Esophagus squamous epithelium (tissue), 5 donors: ENCODE data around the gene MFSD8. TPM values are rescaled to one million over a fixed set of nuclear protein-coding genes. Genes with fewer than 3 reads are reported as not detected.
"Not testable (repeated sequence)": the region's sequence is repeated elsewhere in the genome, so short reads cannot be mapped to it uniquely, and the experiment has no call there.

Experiments used
- DNase-seq: peaks from one replicate; lab custom pipeline; 2025; lab: John Stamatoyannopoulos, UW
- H3K27ac ChIP-seq, 4 donors: fragments of 200-600 bp; sonication (generic); one replicate each; pipeline ENCODE4 v1.5.1; 2016 to 2019; ENCODE audit warnings: mild to moderate bottlenecking in 1 of 4
- H3K27me3 ChIP-seq, 4 donors: fragments of 200-600 bp; sonication (generic); 1 replicate in 3 of 4; 2 replicates in 1 of 4; pipeline versions ENCODE4 v1.5.1 to v1.6.0; 2017 to 2021; ENCODE audit warnings: antibody characterized with exemption in 1 of 4
- H3K36me3 ChIP-seq, 3 donors: fragments of 200-600 bp; sonication (generic); one replicate each; pipeline ENCODE4 v1.5.1; 2016 to 2019
- H3K4me1 ChIP-seq, 3 donors: fragments of 200-600 bp; sonication (generic); one replicate each; pipeline ENCODE4 v1.5.1; 2017 to 2019
- H3K4me3 ChIP-seq, 4 donors: fragments of 200-600 bp; sonication (generic); 1 replicate in 3 of 4; 2 replicates in 1 of 4; pipeline ENCODE4 v1.5.1; 2016 to 2019; ENCODE audit warnings: mild to moderate bottlenecking in 2 of 4, moderate library complexity in 1 of 4
- H3K9me3 ChIP-seq, 3 donors: fragments of 200-600 bp; sonication (generic); one replicate each; pipeline ENCODE4 v1.5.1; 2016 to 2019
- POLR2A ChIP-seq, 4 donors: fragments of 450-650 bp; IDR thresholded peaks; one replicate each; pipeline ENCODE4 v1.6.1; 2017; ENCODE audit warnings: antibody characterized with exemption in 4 of 4, mild to moderate bottlenecking in 4 of 4, moderate library complexity in 3 of 4
- WGBS, 2 donors: methylation state at CpG; one replicate each; pipeline ENCODE4 v1.1.5; 2018; 5-methylcytosine and 5-hydroxymethylcytosine counted together
- intact Hi-C: fragments of 100-400 bp; cut with DNase I; formaldehyde crosslinking; loops from one replicate; pipeline ENCODE4 v1.15.0; 2022
- total RNA-seq, 4 donors: library from RNA; depleted of rRNA; stranded (reverse); fragments of >200 nt; gene quantifications; one replicate each; pipeline ENCODE4 v1.1.0, GENCODE V29; 2016
- TF ChIP-seq, protein P1 (sequence below), 6 experiments: fragments of 450-650 bp in 4 of 6; fragments of 200-600 bp in 2 of 6; sonication (generic) in 2 of 6; IDR thresholded peaks; one replicate each; pipeline ENCODE4 v1.5.1; 2016 to 2019; ENCODE audit warnings: antibody characterized with exemption in 6 of 6, mild to moderate bottlenecking in 4 of 6, moderate library complexity in 4 of 6
- donor health status: DM: yes; HTN: yes; CAD: no.

The MFSD8 gene
- total RNA-seq, 4 donors from 2014 or later = 14.6 to 36.6 (median 17.0) TPM

DNA sequence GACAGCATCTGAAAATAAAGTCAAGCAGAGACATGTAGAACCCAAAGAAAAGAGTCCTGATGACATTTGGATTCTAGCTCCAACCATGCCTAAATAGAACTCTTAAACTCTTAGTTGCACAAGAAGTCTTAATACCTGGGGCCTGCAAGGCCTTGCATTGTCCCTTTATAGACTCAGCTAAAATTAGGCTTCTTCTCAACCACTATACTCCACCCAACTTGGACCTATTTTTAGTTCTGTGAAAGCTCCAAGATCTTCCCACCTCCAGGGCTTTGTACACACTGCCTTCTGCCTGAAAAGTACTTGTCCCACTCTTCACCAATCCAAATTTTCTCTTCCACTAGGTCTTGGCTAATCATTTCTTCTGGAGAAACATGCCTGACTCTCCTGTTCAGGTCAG lies 47.8 kb downstream of the MFSD8 start:
- Histone ChIP-seq H3K4me3 (no peak overlapping the region), H3K4me1 (no peaks in the 10 kb centered on the region), H3K27ac (no peak overlapping the region), H3K27me3 (no peaks in the 10 kb centered on the region), H3K9me3 (no peaks in the 10 kb centered on the region), H3K36me3 (peaks cover 0 to 64% (median 0%) of the 10 kb centered on the region in 3 donors)
- intact Hi-C loops = no loop called here
- TF ChIP-seq, protein P1, sequence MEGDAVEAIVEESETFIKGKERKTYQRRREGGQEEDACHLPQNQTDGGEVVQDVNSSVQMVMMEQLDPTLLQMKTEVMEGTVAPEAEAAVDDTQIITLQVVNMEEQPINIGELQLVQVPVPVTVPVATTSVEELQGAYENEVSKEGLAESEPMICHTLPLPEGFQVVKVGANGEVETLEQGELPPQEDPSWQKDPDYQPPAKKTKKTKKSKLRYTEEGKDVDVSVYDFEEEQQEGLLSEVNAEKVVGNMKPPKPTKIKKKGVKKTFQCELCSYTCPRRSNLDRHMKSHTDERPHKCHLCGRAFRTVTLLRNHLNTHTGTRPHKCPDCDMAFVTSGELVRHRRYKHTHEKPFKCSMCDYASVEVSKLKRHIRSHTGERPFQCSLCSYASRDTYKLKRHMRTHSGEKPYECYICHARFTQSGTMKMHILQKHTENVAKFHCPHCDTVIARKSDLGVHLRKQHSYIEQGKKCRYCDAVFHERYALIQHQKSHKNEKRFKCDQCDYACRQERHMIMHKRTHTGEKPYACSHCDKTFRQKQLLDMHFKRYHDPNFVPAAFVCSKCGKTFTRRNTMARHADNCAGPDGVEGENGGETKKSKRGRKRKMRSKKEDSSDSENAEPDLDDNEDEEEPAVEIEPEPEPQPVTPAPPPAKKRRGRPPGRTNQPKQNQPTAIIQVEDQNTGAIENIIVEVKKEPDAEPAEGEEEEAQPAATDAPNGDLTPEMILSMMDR (IDR thresholded peaks at IDR 0.05) = no peak
- TF ChIP-seq POLR2A (IDR thresholded peaks at IDR 0.05) = no peak
- no peak for DNase-seq

DNA sequence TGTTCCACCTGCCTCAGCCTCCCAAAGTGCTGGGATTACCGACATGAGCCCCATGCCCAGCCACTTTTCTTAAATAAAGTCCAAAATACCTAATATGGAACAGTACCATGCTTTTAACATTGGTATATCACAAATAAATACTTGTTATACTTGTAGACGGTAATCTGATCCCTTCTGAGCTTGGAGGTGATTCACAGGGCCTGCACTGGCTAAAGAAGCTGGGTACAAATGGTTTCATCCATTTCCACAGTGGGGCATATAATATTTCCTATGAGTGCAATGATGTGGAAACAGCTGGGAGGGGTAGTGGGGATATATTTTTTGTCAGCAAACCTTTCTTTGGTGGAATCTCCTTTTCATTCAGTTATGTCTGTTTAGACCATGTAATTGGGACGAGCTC lies 48.5 kb downstream of the MFSD8 start:
- TF ChIP-seq, protein P1 (IDR thresholded peaks at IDR 0.05) = no peak
- TF ChIP-seq POLR2A (IDR thresholded peaks at IDR 0.05) = no peak
- Histone ChIP-seq H3K36me3 (peaks cover 0 to 57% (median 0%) of the 10 kb centered on the region in 3 donors), H3K27ac (no peak overlapping the region), H3K9me3 (no peaks in the 10 kb centered on the region), H3K4me1 (no peaks in the 10 kb centered on the region), H3K27me3 (no peaks in the 10 kb centered on the region), H3K4me3 (no peak overlapping the region)
- DNase-seq = no peak
- 94 to 100% methylated on average over 3 of the region's 3 CpGs for WGBS, 2 donors
- intact Hi-C loops = no loop called here

DNA sequence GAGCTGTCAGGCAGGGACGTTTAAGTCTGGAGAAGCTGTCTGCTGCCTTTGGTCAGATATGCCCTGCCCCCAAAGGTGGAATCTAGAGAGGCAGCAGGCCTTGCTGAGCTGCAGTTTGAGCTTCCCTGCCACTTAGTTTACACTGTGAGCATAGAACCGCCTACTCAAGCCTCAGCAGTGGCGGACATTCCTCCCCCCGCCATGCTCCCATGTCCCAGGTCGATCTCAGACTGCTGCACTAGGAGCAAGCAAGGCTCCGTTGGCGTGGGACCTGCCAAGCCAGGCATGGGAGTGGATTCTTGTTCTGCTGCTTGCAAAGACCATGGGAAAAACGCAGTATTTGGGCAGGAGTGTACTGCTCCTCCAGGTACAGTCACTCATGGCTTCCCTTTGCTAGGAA lies 59.9 kb downstream of the MFSD8 start:
- no peak for DNase-seq
- intact Hi-C loops = no loop called here
- Histone ChIP-seq H3K9me3 (no peaks in the 10 kb centered on the region), H3K4me1 (no peaks in the 10 kb centered on the region), H3K4me3 (no peak overlapping the region), H3K27me3 (no peaks in the 10 kb centered on the region), H3K36me3 (no peaks in the 10 kb centered on the region), H3K27ac (no peak overlapping the region)
- no peak for TF ChIP-seq POLR2A (IDR thresholded peaks at IDR 0.05)
- TF ChIP-seq, protein P1 (IDR thresholded peaks at IDR 0.05) = no peak
- 54 to 97% methylated on average over 4 to 7 of the region's 8 CpGs for WGBS, 2 donors

DNA sequence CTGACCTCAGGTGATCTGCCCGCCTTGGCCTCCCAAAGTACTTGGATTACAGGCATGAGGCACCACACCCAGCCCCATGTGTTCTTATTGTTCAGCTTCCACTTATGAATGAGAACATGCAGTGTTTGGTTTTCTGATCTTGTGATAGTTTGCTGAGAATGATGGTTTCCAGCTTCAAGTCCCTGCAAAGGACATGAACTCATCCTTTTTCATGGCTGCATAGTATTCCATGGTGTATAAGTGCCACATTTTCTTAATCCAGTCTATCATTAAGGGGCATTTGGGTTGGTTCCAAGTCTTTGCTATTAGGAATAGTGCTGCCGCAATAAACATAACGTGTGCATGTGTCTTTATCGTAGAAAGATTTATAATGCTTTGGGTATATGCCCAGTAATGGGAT lies 65.3 kb downstream of the MFSD8 start:
- DNase-seq, H3K4me1 ChIP-seq, H3K4me3 ChIP-seq, H3K9me3 ChIP-seq, intact Hi-C loops, H3K27me3 ChIP-seq, H3K27ac ChIP-seq: not testable (repeated sequence)
- peaks cover 0 to 11% (median 0%) of the 10 kb centered on the region in 3 donors for H3K36me3 ChIP-seq
- WGBS, 2 donors = 87 to 98% methylated on average over 3 to 4 of the region's 4 CpGs

DNA sequence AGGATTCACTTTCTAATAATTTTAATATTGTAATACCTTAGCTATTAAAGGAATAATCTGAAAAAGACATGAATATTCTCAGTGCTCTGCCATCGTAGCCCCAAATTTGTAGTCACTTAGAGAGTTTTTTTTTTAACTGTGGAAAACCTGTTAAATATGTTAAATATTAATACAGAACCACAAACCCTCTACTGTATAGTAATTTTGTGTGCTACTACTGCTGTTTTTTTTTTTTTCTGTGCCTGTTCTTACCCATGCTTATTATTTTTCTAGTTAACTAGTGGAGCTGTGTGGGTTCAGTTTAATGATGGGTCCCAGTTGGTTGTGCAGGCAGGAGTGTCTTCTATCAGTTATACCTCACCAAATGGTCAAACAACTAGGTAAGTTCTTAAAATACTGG lies 68.4 kb downstream of the MFSD8 start:
- Histone ChIP-seq H3K27me3 (no peaks in the 10 kb centered on the region), H3K36me3 (peaks cover 0 to 34% (median 0%) of the 10 kb centered on the region in 3 donors), H3K27ac (no peak overlapping the region), H3K4me1 (no peaks in the 10 kb centered on the region), H3K4me3 (no peak overlapping the region), H3K9me3 (peaks cover 0 to 3% (median 0%) of the 10 kb centered on the region in 3 donors)
- TF ChIP-seq, protein P1 (IDR thresholded peaks at IDR 0.05) = no peak
- no peak for TF ChIP-seq POLR2A (IDR thresholded peaks at IDR 0.05)
- DNase-seq = no peak
- intact Hi-C loops = no loop called here
- WGBS, 2 donors = 97% methylated on average over 1 of the region's 1 CpG

DNA sequence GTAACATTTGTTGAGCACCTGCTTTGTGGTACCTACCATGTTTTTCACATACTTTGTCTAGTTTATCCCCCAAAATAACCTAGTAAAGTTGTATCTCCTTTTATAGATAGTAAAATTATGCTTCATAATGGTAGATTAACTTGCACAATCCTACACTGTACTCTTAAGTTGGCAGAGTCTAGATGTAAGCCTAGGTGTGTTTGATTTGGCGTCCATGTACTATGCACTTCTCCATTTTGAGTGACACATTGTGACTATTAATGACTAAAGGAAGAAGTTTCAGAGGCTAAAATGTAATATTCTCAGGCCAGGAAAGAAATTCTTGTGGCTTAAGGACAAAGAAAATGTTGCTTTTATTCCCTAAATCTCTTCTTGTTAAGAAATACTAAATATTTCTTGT lies 68.9 kb downstream of the MFSD8 start:
- no peak for DNase-seq
- Histone ChIP-seq H3K9me3 (peaks cover 0 to 3% (median 0%) of the 10 kb centered on the region in 3 donors), H3K27me3 (no peaks in the 10 kb centered on the region), H3K4me1 (no peaks in the 10 kb centered on the region), H3K36me3 (peaks cover 0 to 34% (median 0%) of the 10 kb centered on the region in 3 donors), H3K27ac (no peak overlapping the region), H3K4me3 (no peak overlapping the region)
- TF ChIP-seq POLR2A (IDR thresholded peaks at IDR 0.05) = no peak
- TF ChIP-seq, protein P1 (IDR thresholded peaks at IDR 0.05) = no peak
- intact Hi-C loops = no loop called here
- 71 to 77% methylated on average over 1 of the region's 1 CpG for WGBS, 2 donors
